Loucy (cell line): Measurements from ENCODE around the gene KRR1.

Experiments
- H2AFZ ChIP-seq: fragments of 200-600 bp; sonication (generic); 2 replicates; pipeline ENCODE4 v1.6.0; 2016; ENCODE audit warnings: antibody characterized with exemption, mild to moderate bottlenecking, low read length, moderate library complexity
- H3F3A ChIP-seq: fragments of 200-600 bp; 2 replicates; pipeline ENCODE4 v1.6.0; 2016; ENCODE audit warnings: antibody characterized with exemption, low read depth, mild to moderate bottlenecking
- H3K27me3 ChIP-seq: fragments of 200-600 bp; sonication (generic); 2 replicates; pipeline ENCODE4 v1.6.1; 2014; ENCODE audit warnings: low read length, mild to moderate bottlenecking; ENCODE audit not compliant: insufficient read depth, poor library complexity, severe bottlenecking
- H3K36me3 ChIP-seq: fragments of 200-600 bp; sonication (generic); 2 replicates; pipeline ENCODE4 v1.6.1; 2016; ENCODE audit warnings: low read length; ENCODE audit not compliant: insufficient read depth
- H3K4me1 ChIP-seq: fragments of 200-600 bp; sonication (generic); 2 replicates; pipeline ENCODE4 v1.5.1; 2014; ENCODE audit warnings: low read length, mild to moderate bottlenecking; ENCODE audit not compliant: insufficient read depth, poor library complexity, severe bottlenecking
- H3K4me2 ChIP-seq: fragments of 200-600 bp; sonication (generic); 2 replicates; pipeline ENCODE4 v1.6.0; 2014; ENCODE audit warnings: antibody characterized with exemption, low read length, low read depth, mild to moderate bottlenecking; ENCODE audit not compliant: poor library complexity, severe bottlenecking
- H3K4me3 ChIP-seq: fragments of 200-600 bp; sonication (generic); 2 replicates; pipeline ENCODE4 v1.5.1; 2014; ENCODE audit warnings: low read length, mild to moderate bottlenecking, mixed read lengths; ENCODE audit not compliant: poor library complexity, severe bottlenecking
- H3K79me2 ChIP-seq: fragments of 200-600 bp; sonication (generic); 2 replicates; pipeline ENCODE4 v1.6.1; 2014; ENCODE audit warnings: low read length; ENCODE audit not compliant: insufficient read depth
- H3K9ac ChIP-seq: fragments of 200-600 bp; sonication (generic); 2 replicates; pipeline ENCODE4 v1.6.0; 2014; ENCODE audit warnings: mild to moderate bottlenecking, low read depth, low read length, moderate library complexity; ENCODE audit not compliant: poor library complexity, severe bottlenecking
- H3K9me2 ChIP-seq: fragments of 200-600 bp; sonication (generic); replicated peaks from 2 replicates; pipeline ENCODE4 v1.6.1; 2016; ENCODE audit warnings: low read depth, low read length, mixed read lengths
- H3K9me3 ChIP-seq: fragments of 200-600 bp; sonication (generic); 2 replicates; pipeline ENCODE4 v1.6.1; 2014; ENCODE audit warnings: mild to moderate bottlenecking, antibody characterized with exemption, low read length, low read depth; ENCODE audit not compliant: insufficient read depth
- H4K20me1 ChIP-seq: fragments of 200-600 bp; sonication (generic); 2 replicates; pipeline ENCODE4 v1.6.0; 2014; ENCODE audit warnings: antibody characterized with exemption, low read length, mild to moderate bottlenecking; ENCODE audit not compliant: insufficient read depth, poor library complexity, severe bottlenecking
- EZH2phosphoT487 ChIP-seq: fragments of 200-600 bp; IDR thresholded peaks from 2 replicates; pipeline ENCODE4 v1.6.1; 2018; ENCODE audit warnings: antibody characterized with exemption, mild to moderate bottlenecking, moderate library complexity, borderline replicate concordance
- TF ChIP-seq, protein P1 (sequence below): fragments of 200-600 bp; sonication (generic); conservative IDR thresholded peaks from 2 replicates; pipeline ENCODE4 v1.5.1; 2014; ENCODE audit warnings: mild to moderate bottlenecking, antibody characterized with exemption, low read length

KRR1 gene

DNA sequence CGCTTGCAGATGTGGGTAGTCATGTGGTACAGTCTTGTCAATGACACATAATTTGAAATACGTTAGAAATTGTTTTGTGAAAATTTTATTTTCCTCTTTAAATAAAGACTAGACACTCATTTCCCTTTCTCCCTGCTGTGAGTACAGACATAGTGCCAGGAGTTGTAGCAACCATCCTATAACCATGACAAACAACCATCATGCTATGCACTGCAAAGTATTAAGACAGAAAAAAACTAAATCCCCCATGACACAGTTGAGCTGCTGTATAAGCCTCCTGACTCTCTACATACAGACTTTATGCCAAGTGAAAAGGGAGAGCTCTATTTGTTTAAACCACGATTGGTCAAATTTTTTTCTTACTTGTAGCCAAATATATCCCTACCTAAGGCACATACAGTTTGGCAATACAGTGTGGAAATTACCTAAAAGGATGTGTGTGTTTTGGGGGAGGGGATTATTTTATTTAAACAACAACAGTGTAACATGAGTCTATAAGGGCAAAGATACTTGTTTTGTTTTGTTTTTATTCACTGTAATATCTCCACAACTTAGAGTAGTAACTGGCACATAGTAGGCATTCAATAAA lies 45.0 kb upstream of the KRR1 start:
- Histone ChIP-seq H3K9ac (no peak overlapping the region), H3K9me3 (no peaks in the 10 kb centered on the region), H3K4me3 (no peak overlapping the region), H3K4me1 (peaks cover 23% of the 10 kb centered on the region), H4K20me1 (no peaks in the 10 kb centered on the region), H3K79me2 (no peaks in the 10 kb centered on the region), H3F3A (no peaks in the 10 kb centered on the region), H3K9me2 (no peaks in the 10 kb centered on the region), H3K36me3 (no peaks in the 10 kb centered on the region), H3K4me2 (no peak overlapping the region), H3K27me3 (no peaks in the 10 kb centered on the region), H2AFZ (no peak overlapping the region)
- TF ChIP-seq, protein P1, sequence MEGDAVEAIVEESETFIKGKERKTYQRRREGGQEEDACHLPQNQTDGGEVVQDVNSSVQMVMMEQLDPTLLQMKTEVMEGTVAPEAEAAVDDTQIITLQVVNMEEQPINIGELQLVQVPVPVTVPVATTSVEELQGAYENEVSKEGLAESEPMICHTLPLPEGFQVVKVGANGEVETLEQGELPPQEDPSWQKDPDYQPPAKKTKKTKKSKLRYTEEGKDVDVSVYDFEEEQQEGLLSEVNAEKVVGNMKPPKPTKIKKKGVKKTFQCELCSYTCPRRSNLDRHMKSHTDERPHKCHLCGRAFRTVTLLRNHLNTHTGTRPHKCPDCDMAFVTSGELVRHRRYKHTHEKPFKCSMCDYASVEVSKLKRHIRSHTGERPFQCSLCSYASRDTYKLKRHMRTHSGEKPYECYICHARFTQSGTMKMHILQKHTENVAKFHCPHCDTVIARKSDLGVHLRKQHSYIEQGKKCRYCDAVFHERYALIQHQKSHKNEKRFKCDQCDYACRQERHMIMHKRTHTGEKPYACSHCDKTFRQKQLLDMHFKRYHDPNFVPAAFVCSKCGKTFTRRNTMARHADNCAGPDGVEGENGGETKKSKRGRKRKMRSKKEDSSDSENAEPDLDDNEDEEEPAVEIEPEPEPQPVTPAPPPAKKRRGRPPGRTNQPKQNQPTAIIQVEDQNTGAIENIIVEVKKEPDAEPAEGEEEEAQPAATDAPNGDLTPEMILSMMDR: no peak
- TF ChIP-seq EZH2phosphoT487: no peak

DNA sequence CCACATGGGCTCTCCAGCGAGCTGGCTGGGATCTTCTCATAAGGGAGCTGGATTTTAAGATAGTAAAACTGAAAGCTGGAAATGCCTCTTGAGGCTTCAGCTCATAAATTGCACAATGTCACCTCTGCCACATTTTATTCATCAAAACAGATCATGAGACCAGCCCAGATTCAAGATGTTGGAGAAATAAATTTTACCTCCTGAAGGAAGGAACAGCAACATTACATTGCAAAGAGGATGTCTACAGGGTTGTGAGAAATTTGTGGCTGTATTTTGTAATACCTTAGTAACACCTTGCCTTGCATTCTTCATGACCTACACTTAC lies 43.1 kb upstream of the KRR1 start:
- Histone ChIP-seq H3K9ac (no peak overlapping the region), H3K9me3 (no peaks in the 10 kb centered on the region), H3K27me3 (no peaks in the 10 kb centered on the region), H4K20me1 (no peaks in the 10 kb centered on the region), H3K4me2 (peak overlapping the region; percentile 11), H3K36me3 (no peaks in the 10 kb centered on the region), H2AFZ (no peak overlapping the region; the same call in 1 of the 2 replicates), H3K9me2 (no peaks in the 10 kb centered on the region), H3K4me1 (peaks cover 12% of the 10 kb centered on the region), H3F3A (no peaks in the 10 kb centered on the region), H3K4me3 (no peak overlapping the region), H3K79me2 (no peaks in the 10 kb centered on the region)
- TF ChIP-seq EZH2phosphoT487: no peak

DNA sequence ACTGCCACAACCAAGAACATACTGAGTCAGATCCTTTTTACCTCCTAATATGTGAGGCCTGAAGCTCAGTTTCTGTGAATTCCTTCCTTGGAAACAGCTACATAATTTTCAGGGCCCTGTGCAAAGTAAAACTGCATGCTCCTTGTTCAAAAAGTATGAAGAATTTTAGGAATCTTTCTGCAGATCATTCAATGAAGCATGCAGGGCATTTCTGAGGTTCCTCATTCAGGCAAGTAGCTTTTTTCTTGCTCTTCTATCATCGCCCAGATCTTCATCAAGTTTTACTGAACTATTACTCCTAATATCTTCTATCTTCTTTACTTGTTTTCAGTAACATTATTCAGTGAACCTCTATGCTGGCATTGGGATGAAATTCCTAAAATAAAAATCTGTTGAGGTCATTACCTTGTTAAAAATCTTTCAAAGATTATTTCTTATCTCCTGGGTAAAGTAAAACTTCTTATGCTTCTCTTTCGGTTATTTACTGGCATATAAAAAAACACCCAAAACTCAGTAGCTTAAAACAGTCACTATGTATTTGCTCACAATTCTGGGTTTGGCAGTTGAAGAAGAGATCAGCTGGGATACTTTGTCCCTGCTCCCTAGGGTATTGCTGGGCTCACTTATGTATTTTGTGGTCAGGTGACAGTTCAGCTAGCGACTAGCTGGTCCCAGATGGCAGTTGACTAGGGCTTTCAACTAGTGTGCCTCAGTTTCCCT lies 42.6 kb upstream of the KRR1 start:
- Histone ChIP-seq H4K20me1 (no peaks in the 10 kb centered on the region), H3K9ac (no peak overlapping the region), H3K4me3 (no peak overlapping the region), H3K79me2 (no peaks in the 10 kb centered on the region), H3K27me3 (no peaks in the 10 kb centered on the region), H3F3A (no peaks in the 10 kb centered on the region), H3K4me1 (peaks cover 12% of the 10 kb centered on the region), H3K9me3 (no peaks in the 10 kb centered on the region), H3K4me2 (peak overlapping the region; percentile 11), H2AFZ (peak overlapping the region; percentile 21; the same call in 1 of the 2 replicates), H3K9me2 (no peaks in the 10 kb centered on the region), H3K36me3 (no peaks in the 10 kb centered on the region)
- no peak for TF ChIP-seq EZH2phosphoT487
- TF ChIP-seq, protein P1: no peak

DNA sequence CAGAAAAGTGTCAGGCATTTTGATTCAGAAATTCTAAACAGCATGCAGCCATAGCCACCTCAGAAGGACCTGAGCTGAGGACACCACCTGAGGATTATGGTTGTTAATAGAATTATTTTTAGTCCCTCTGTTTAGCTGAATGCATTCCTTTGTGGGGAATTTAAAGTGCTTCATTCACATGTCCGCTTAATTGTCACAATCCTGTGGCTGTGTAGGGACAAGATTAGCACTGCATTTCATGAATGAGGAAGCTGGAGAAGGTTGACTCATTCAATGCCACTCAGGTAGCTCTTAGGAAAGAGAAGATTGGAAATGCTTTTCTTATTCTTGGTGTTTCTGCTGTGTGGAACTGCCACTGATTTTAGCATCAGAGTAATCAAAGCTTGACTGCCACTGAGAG lies 42.0 kb upstream of the KRR1 start:
- H3K36me3 ChIP-seq: no peaks in the 10 kb centered on the region
- peak overlapping the region; percentile 21; the same call in 1 of the 2 replicates for H2AFZ ChIP-seq
- H3K9me2 ChIP-seq: no peaks in the 10 kb centered on the region
- H3K4me2 ChIP-seq: no peak overlapping the region
- no peak overlapping the region for H3K4me3 ChIP-seq
- no peaks in the 10 kb centered on the region for H3K79me2 ChIP-seq
- H3K4me1 ChIP-seq: peaks cover 12% of the 10 kb centered on the region
- TF ChIP-seq, protein P1: no peak
- TF ChIP-seq EZH2phosphoT487: no peak
- no peaks in the 10 kb centered on the region for H3K27me3 ChIP-seq
- no peaks in the 10 kb centered on the region for H3K9me3 ChIP-seq
- no peaks in the 10 kb centered on the region for H3F3A ChIP-seq
- no peak overlapping the region for H3K9ac ChIP-seq
- no peaks in the 10 kb centered on the region for H4K20me1 ChIP-seq
